NCI-H1105 (cell line): ENCODE measurements around the gene RHBDL2.
"Not testable (repeated sequence)": the region's sequence is repeated elsewhere in the genome, so short reads cannot be mapped to it uniquely, and the experiment has no call there.

Experiments
- DNase-seq: peaks from one replicate; lab custom pipeline; 2025; lab: John Stamatoyannopoulos, UW

Gene RHBDL2

GRCh38 chr1:38875811-38876210 lies 65.8 kb downstream of the RHBDL2 start:
- no peak for DNase-seq

DNA sequence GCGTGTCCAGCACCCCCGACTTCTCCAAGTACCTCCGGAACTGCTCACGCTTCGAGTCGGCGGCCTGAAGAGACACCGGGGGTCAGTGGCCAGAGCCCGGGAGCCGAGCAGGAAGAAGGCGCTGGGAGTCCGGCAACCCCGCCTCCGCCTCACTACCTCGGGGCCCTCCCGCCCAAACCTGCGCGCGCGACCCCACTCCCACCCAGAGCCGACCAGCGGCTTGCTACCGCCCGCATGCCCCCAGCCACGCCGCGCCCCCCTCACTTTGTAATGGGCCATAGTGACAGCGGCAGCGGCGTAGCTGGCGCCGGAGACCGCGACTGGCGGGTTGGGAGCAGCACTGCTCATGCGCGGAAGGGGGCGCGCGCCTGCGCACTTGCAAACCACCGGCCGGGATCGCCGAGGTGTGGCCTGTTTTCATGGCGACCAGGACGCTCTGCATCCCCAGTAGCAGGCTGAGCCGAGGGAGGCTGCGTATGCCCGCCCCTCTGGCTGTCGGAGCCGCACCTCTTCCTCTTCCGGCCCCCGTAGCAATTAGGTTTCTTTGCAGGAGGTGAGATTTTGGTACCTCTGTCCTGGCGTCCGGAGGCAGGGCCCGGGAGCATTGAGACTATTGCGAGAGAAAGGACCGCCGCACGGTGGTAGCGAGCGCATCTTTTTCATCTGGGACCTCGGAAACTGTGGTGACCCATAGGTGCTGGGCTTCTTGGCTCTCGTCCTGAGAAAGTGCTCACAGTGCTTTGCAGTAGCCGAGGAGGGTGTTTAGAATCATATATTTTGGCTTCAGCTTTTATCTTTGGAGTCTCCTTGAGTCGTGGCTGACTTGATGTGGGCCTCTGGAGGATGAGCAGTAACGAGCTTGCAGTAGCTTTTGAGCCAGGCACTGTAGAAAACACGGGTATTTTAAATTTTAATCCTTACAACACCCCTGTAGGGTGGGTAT lies 68.3 kb downstream of the RHBDL2 start, which contains the start of gene MYCBP:
Gene MYCBP (minus strand): TSS at position 322 of the 943 bp plus-strand sequence. CDS start 43 bp downstream, at position 279.
- peak; percentile 94 for DNase-seq

- no peak for DNase-seq
These were observed 69.1 kb downstream of the RHBDL2 start for GRCh38 chr1:38872401-38873026.

DNA sequence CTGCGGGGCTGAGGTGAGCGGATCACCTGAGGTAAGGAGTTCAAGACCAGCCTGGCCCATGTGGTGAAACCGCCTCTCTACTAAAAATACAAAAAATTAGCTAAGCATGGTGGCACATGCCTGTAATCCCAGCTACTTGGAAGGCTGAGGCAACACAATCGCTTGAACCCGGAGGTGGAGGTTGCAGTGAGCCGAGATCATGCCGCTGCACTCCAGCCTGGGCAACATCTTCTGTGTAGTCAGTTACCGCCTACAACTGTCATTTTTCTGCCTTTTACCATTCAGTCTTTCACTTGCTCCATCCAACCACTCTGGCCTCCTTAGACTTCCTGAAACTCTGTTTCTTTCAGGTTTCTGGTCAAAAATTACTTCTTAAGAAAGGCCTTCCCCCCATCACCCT lies 70.6 kb downstream of the RHBDL2 start:
- no peak for DNase-seq

DNA sequence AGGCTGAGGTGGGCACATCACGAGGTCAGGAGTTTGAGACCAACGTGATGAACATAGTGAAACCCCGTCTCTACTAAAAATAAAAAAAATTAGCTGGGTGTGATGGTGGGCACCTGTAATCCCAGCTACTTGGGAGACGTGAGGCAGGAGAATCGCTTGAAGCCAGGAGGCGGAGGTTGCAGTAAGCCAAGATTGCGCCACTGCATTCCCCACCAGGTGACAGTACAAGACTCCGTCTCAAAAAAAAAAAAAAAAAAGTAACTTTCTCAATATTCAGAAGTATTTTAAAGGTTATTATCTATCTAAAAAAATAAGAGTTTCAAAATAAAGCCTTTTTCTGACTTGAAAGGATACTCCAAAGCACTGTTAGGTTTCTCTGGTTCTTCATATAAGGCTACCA lies 74.4 kb downstream of the RHBDL2 start:
- DNase-seq, result no peak

DNA sequence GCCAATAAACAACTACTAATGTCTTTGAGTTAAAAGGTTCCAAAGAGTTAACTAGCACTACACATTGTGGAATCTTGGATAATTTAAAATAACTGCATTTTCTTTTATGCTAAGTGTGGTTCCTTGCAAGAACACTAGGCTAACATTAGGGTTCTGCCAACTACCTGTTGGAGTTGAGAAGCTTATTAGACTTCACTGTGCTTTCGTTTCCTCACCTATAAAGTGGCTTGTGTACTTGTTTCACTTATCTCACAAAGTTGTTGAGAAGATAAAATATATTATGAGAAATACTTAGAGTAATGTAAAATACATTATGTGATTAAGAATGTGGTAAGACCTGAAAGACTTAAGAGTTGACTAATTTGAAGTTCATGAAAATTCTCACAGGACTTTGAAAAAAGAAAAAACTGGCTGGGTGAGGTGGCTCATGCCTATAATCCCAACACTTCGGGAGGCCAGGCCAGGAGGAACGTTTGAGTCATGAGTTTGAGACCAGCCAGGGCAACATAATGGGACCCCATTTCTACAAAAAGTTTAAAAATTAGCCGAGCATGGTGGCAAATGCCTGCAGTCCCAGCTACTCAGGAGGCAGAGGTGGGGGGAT lies 76.4 kb downstream of the RHBDL2 start:
- no peak for DNase-seq

- DNase-seq, result no peak
These were observed 81.2 kb downstream of the RHBDL2 start for GRCh38 chr1:38860454-38860795.

GRCh38 chr1:38859561-38860453 lies 81.8 kb downstream of the RHBDL2 start, which contains the start of gene RRAGC:
Gene RRAGC (minus strand): TSS chr1:38859772. CDS start chr1:38859646, 126 bp downstream.
- peak; percentile 98 for DNase-seq

DNA sequence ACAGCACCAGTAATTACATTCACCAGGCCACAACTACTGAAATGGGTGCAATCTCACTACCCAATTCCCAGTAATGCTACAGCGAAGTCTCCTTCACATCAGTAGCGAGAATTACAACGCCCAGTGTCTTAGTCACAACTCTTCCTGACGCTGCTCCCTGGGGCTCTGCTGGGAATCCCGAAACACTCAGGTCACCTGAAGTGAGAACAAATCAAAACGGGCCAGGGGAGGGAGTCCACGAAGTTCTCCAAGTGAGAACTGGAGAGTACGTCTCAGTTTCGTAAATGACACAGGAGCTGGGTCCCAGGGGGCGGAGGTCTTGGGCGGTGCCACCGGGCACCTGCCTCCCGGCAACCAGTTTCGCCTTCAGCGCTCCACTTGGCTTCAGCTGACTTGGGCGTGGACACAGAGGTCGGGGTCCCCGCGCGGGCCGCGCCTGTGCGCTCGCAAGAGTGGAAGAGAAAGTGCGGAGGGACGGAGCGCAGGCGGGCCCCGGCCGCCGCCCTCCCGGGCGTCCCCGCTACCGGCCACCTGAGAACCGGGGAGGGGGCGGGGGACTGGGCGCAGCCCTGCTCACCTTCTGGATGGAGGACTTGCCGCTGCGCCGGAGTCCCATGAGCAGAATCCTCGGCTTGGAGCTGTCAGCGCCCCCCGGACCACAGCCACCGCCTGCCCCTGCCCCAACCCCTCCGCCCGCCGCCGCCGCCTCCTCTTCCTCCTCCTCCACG lies 82.6 kb downstream of the RHBDL2 start:
- DNase-seq, result peak; percentile 24

- no peak for DNase-seq
These were observed 88.8 kb downstream of the RHBDL2 start for GRCh38 chr1:38852780-38853179.

DNA sequence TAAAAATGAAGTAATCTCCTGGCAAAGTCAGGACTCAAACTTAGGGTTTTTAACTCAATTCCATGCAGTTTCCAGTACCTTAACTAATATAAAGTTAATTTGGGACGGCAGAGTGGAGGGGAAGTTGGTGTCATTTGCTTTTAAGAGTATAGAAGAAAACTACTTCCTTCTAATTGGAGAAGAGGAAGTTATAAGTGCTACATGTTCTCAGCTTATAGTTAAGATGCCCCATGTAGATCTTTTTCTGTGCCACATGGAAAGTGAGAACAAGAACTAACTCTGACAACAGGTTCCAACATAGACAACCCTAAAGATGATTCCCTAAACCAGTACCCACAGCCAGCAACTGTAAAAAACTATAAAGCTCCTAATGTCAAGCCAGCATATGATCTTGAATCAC lies 93.6 kb downstream of the RHBDL2 start:
- DNase-seq, result no peak

GRCh38 chr1:38846210-38846609 lies 95.4 kb downstream of the RHBDL2 start:
- no peak for DNase-seq

- not testable (repeated sequence) for DNase-seq
These were observed 96.5 kb downstream of the RHBDL2 start for GRCh38 chr1:38845088-38845487.

DNA sequence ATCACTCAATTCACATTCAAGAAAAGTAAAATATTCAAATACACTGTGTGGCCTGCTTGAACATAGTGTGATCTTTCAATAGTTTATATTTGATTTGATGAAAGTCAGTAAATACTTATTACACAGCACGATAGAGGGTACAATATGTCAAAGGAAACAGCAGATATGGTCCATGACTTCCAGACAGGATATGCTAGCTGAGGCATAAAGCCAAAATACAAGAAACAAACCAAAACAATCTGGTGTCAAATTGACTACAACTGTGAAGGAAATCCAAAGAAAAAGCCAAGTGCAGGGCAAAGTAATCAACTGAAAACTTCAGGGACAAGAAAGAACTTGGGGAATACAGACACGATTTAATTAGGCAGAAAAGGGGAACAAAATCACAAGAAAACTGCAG lies 101.3 kb downstream of the RHBDL2 start:
- DNase-seq, result no peak

DNA sequence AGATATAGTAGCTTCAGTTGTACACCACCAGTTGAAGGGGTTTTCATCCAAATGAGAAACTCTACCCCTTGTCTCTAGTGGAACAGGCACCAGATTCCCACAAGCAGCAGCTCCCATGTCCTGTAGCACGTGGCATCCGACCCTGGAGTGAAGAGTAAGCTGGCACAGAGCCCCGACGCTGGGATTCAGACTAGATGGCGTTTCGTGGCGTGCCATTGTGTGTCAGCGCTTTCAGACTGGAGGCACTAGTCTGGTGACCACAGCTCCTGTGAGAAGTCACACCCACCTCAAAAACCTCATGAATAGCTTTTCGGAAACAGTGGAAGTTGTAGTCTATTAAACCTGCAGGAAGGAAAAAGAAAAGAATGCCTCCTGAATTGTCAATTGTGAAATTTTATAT lies 102.3 kb downstream of the RHBDL2 start:
- no peak for DNase-seq

DNA sequence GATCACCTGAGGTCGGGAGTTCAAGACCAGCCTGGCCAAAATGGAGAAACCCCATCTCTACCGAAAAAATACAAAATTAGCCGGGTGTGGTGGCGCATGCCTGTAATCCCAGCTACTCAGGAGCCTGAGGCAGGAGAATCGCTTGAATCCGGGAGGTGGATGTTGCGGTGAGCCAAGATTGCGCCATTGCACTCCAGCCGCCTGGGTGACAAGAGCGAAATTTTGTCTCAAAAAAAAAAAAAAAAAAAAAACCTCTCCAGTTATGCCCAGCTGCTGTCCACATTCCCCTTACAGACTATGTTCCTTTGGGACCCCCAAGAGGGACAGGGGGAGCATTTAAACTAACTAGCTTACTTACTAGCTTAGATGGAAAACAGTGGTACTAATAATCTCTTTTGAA lies 105.3 kb downstream of the RHBDL2 start:
- DNase-seq, result not testable (repeated sequence)
